DND-41 (cell line): Measurements from ENCODE around the gene STT3B.

Experiments used
- CTCF ChIP-seq: IDR thresholded peaks from 2 replicates; pipeline ENCODE4 v1.5.1; 2012; ENCODE audit warnings: borderline replicate concordance, low read length, moderate library complexity, mild to moderate bottlenecking; ENCODE audit not compliant: poor library complexity, severe bottlenecking; ENCODE audit errors: extremely low read depth
- EZH2 ChIP-seq: IDR thresholded peaks from 3 replicates; pipeline ENCODE4 v1.6.1; 2012; ENCODE audit warnings: borderline replicate concordance, low read depth, mild to moderate bottlenecking, moderate library complexity, low read length, inconsistent platforms; ENCODE audit not compliant: severe bottlenecking

GRCh38 chr3:31624083-31624709 lies 91.5 kb downstream of the STT3B start:
- TF ChIP-seq CTCF (no peak), EZH2 (no peak)
